Measurements from ENCODE around the gene RASA1. TPM values are rescaled to one million over a fixed set of nuclear protein-coding genes. Genes with fewer than 3 reads are reported as not detected.
A peak's percentile ranks its signal among the peaks of the same experiment; 100 is the strongest.

Gene RASA1
- total and polyA plus RNA-seq, 2 experiments from 2014 or later = 9.3 to 35.0 TPM

DNA sequence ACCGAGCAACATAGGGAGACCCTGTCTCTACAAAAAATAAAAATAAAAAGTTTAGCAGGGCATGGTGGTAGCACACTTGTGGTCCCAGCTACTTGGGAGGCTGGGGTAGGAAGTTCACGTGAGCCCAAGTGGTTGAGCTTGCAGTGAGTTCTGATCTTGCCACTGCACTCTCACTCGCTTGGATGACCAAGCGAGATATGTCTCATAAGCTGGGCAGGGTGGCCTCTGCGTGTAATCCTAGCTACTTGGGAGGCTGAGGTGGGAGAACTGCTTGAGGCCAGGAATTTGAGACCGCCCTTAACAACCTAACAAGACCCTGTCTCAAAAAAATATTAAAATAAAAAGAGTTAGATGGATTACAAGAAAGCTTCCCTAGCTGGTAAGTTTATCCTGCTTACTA is 32.5 kb downstream of the RASA1 start:
- no peaks in the 10 kb centered on the region for H3K36me3 ChIP-seq (ENCODE audit: insufficient read depth)
- H3K27me3 Mint-ChIP-seq (ENCODE audit: insufficient read depth, low read depth, poor library complexity) = no peaks in the 10 kb centered on the region
- H4K20me1 ChIP-seq (replicated peaks; ENCODE audit: insufficient read depth) = peaks cover 24% of the 10 kb centered on the region
- DNase-seq (ENCODE audit: low spot score) (no peak), ATAC-seq (no peak)
- no peaks in the 10 kb centered on the region for H3K9me3 Mint-ChIP-seq
- H3K4me1 Mint-ChIP-seq = peaks cover 13% of the 10 kb centered on the region; the same call in 2 of the 3 replicates
- H3K4me2 ChIP-seq = no peak overlapping the region
- H3K79me2 ChIP-seq (replicated peaks; ENCODE audit: insufficient read depth) = peaks cover 91% of the 10 kb centered on the region
- no peak overlapping the region for H3K27ac ChIP-seq (ENCODE audit: low read depth)
- peaks cover 11% of the 10 kb centered on the region for H3K36me3 Mint-ChIP-seq (ENCODE audit: low read depth)
- no peak overlapping the region for H2AFZ ChIP-seq
- TF ChIP-seq, protein P1, sequence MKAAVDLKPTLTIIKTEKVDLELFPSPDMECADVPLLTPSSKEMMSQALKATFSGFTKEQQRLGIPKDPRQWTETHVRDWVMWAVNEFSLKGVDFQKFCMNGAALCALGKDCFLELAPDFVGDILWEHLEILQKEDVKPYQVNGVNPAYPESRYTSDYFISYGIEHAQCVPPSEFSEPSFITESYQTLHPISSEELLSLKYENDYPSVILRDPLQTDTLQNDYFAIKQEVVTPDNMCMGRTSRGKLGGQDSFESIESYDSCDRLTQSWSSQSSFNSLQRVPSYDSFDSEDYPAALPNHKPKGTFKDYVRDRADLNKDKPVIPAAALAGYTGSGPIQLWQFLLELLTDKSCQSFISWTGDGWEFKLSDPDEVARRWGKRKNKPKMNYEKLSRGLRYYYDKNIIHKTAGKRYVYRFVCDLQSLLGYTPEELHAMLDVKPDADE (IDR thresholded peaks at IDR 0.05) = no peak
- no peak for TF ChIP-seq JUNB (IDR thresholded peaks at IDR 0.05; ENCODE audit: unreplicated experiment)
- TF ChIP-seq, protein P2, sequence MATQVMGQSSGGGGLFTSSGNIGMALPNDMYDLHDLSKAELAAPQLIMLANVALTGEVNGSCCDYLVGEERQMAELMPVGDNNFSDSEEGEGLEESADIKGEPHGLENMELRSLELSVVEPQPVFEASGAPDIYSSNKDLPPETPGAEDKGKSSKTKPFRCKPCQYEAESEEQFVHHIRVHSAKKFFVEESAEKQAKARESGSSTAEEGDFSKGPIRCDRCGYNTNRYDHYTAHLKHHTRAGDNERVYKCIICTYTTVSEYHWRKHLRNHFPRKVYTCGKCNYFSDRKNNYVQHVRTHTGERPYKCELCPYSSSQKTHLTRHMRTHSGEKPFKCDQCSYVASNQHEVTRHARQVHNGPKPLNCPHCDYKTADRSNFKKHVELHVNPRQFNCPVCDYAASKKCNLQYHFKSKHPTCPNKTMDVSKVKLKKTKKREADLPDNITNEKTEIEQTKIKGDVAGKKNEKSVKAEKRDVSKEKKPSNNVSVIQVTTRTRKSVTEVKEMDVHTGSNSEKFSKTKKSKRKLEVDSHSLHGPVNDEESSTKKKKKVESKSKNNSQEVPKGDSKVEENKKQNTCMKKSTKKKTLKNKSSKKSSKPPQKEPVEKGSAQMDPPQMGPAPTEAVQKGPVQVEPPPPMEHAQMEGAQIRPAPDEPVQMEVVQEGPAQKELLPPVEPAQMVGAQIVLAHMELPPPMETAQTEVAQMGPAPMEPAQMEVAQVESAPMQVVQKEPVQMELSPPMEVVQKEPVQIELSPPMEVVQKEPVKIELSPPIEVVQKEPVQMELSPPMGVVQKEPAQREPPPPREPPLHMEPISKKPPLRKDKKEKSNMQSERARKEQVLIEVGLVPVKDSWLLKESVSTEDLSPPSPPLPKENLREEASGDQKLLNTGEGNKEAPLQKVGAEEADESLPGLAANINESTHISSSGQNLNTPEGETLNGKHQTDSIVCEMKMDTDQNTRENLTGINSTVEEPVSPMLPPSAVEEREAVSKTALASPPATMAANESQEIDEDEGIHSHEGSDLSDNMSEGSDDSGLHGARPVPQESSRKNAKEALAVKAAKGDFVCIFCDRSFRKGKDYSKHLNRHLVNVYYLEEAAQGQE (IDR thresholded peaks at IDR 0.05; ENCODE audit: unreplicated experiment) = no peak
- TF ChIP-seq ZNF114 (CRISPR knock-in tag; IDR thresholded peaks at IDR 0.05) = no peak
- no peaks in the 10 kb centered on the region for H3F3A ChIP-seq (replicated peaks; ENCODE audit: low read depth)
- no peak overlapping the region for H3K4me3 ChIP-seq
- H3K27me3 ChIP-seq (ENCODE audit: insufficient read depth) = no peaks in the 10 kb centered on the region
- H3K4me1 ChIP-seq (ENCODE audit: insufficient read depth) = no peaks in the 10 kb centered on the region
- no peak overlapping the region for H3K4me3 Mint-ChIP-seq
- H3K27ac Mint-ChIP-seq = no peak overlapping the region
- no peaks in the 10 kb centered on the region for H3K9me2 ChIP-seq (ENCODE audit: insufficient read depth)

DNA sequence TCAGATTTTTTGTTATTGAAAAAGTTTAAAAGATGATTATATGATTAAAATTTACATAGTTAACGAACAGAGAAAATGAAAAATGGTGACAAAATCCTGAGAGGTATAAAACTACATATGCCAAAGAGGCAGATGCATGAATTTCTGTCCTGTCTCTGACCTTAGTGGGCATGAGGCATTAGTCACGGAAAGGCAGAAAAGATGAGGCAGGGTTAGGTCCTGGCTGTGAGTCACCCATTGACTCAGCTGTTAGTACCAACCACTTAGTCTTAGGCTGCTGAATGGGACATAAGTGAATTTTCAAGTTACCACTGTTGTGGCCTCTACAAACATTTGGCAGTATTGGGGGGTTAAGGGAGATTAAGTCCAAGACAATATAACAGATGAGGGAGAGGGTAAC is 33.1 kb downstream of the RASA1 start:
- no peak overlapping the region for H3K4me3 ChIP-seq
- no peak overlapping the region for H3K4me2 ChIP-seq
- Mint-ChIP-seq H3K27me3 (ENCODE audit: insufficient read depth, low read depth, poor library complexity) (no peaks in the 10 kb centered on the region), H3K9me3 (0 out of 3 replicates have a peak, but pooled peaks cover 3% of the 10 kb centered on the region), H3K4me1 (peaks cover 13% of the 10 kb centered on the region; the same call in 2 of the 3 replicates), H3K27ac (0 out of 2 replicates have a peak overlapping the region, but pooled peaks have one; percentile 34), H3K36me3 (ENCODE audit: low read depth) (peaks cover 16% of the 10 kb centered on the region), H3K4me3 (no peak overlapping the region)
- peaks cover 24% of the 10 kb centered on the region for H4K20me1 ChIP-seq (replicated peaks; ENCODE audit: insufficient read depth)
- DNase-seq (ENCODE audit: low spot score) = no peak
- no peaks in the 10 kb centered on the region; the same call in 1 of the 2 replicates for H3K36me3 ChIP-seq (ENCODE audit: insufficient read depth)
- no peak overlapping the region for H3K27ac ChIP-seq (ENCODE audit: low read depth)
- no peaks in the 10 kb centered on the region for H3F3A ChIP-seq (replicated peaks; ENCODE audit: low read depth)
- peaks cover 85% of the 10 kb centered on the region for H3K79me2 ChIP-seq (replicated peaks; ENCODE audit: insufficient read depth)
- ATAC-seq = no peak
- H3K27me3 ChIP-seq (ENCODE audit: insufficient read depth) = no peaks in the 10 kb centered on the region
- H3K4me1 ChIP-seq (ENCODE audit: insufficient read depth) = no peaks in the 10 kb centered on the region
- no peaks in the 10 kb centered on the region for H3K9me2 ChIP-seq (ENCODE audit: insufficient read depth)
- no peak overlapping the region for H2AFZ ChIP-seq
- TF ChIP-seq POLR2AphosphoS5 (IDR thresholded peaks at IDR 0.05; ENCODE audit: low read depth) (no peak), EZH2phosphoT487 (IDR thresholded peaks at IDR 0.05; ENCODE audit: unreplicated experiment) (no peak), STAT1 (IDR thresholded peaks at IDR 0.05; ENCODE audit: unreplicated experiment) (no peak), JUNB (IDR thresholded peaks at IDR 0.05; ENCODE audit: unreplicated experiment) (no peak)
- TF ChIP-seq, protein P2 (IDR thresholded peaks at IDR 0.05; ENCODE audit: unreplicated experiment) = no peak
- TF ChIP-seq, protein P3, sequence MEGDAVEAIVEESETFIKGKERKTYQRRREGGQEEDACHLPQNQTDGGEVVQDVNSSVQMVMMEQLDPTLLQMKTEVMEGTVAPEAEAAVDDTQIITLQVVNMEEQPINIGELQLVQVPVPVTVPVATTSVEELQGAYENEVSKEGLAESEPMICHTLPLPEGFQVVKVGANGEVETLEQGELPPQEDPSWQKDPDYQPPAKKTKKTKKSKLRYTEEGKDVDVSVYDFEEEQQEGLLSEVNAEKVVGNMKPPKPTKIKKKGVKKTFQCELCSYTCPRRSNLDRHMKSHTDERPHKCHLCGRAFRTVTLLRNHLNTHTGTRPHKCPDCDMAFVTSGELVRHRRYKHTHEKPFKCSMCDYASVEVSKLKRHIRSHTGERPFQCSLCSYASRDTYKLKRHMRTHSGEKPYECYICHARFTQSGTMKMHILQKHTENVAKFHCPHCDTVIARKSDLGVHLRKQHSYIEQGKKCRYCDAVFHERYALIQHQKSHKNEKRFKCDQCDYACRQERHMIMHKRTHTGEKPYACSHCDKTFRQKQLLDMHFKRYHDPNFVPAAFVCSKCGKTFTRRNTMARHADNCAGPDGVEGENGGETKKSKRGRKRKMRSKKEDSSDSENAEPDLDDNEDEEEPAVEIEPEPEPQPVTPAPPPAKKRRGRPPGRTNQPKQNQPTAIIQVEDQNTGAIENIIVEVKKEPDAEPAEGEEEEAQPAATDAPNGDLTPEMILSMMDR (conservative IDR thresholded peaks at IDR 0.05; ENCODE audit: low read depth in 2 of 2) = no peak
